Spleen (tissue), 11 donors: Measurements from ENCODE around the gene SNX8. TPM values are rescaled to one million over a fixed set of nuclear protein-coding genes. Genes with fewer than 3 reads are reported as not detected.

Experiments used
- DNase-seq: peaks from one replicate; pipeline ENCODE4 v3.0.0-alpha.2; 2020
- H3K27ac ChIP-seq, 8 donors: fragments of 200-600 bp; sonication (generic) in 7 of 8; 1 replicate in 4 of 8; 2 replicates in 4 of 8; pipeline versions ENCODE4 v1.5.0 to v1.8.0; 2016 to 2021; ENCODE audit warnings: inconsistent platforms in 4 of 8, mild to moderate bottlenecking in 4 of 8, moderate library complexity in 1 of 8
- H3K27me3 ChIP-seq, 7 donors: fragments of 200-600 bp; sonication (generic) in 6 of 7; replicated peaks in 1 of 7; 1 replicate in 4 of 7; 2 replicates in 3 of 7; pipeline versions ENCODE4 v1.5.0 to v1.8.0; 2016 to 2021; ENCODE audit warnings: inconsistent platforms in 3 of 7, mild to moderate bottlenecking in 1 of 7
- H3K36me3 ChIP-seq, 6 donors: fragments of 200-600 bp; sonication (generic) in 5 of 6; 1 replicate in 4 of 6; 2 replicates in 2 of 6; pipeline versions ENCODE4 v1.5.0 to v1.8.0; 2016 to 2021; ENCODE audit warnings: inconsistent platforms in 2 of 6
- H3K4me1 ChIP-seq, 6 donors: fragments of 200-600 bp; sonication (generic) in 5 of 6; 1 replicate in 3 of 6; 2 replicates in 3 of 6; pipeline versions ENCODE4 v1.5.0 to v1.8.0; 2016 to 2021; ENCODE audit warnings: inconsistent platforms in 3 of 6
- H3K4me3 ChIP-seq, 8 donors: fragments of 200-600 bp; sonication (generic) in 7 of 8; 1 replicate in 4 of 8; 2 replicates in 4 of 8; pipeline versions ENCODE4 v1.5.0 to v1.8.0; 2016 to 2021; ENCODE audit warnings: inconsistent platforms in 4 of 8, mild to moderate bottlenecking in 4 of 8, moderate library complexity in 2 of 8
- H3K9me3 ChIP-seq, 8 donors: fragments of 200-600 bp; sonication (generic) in 7 of 8; 1 replicate in 4 of 8; 2 replicates in 4 of 8; pipeline versions ENCODE4 v1.5.0 to v1.8.0; 2016 to 2021; ENCODE audit warnings: inconsistent platforms in 4 of 8
- POLR2A ChIP-seq, 3 donors: fragments of 450-650 bp; IDR thresholded peaks; one replicate each; pipeline ENCODE4 v1.5.1; 2017; ENCODE audit warnings: antibody characterized with exemption in 3 of 3, mild to moderate bottlenecking in 1 of 3
- POLR2AphosphoS5 ChIP-seq, 3 donors: sonication (generic); formaldehyde crosslinking; IDR thresholded peaks; one replicate each; pipeline ENCODE4 v1.5.1; 2017; ENCODE audit warnings: antibody characterized with exemption in 3 of 3
- WGBS, 5 donors: extraction: QIAGEN DNeasy Blood & Tissue Kit in 3 of 5; methylation state at CpG; one replicate each; pipeline versions ENCODE4 v1.1.5 to v1.1.7; 2013 to 2018; 5-methylcytosine and 5-hydroxymethylcytosine counted together
- intact Hi-C: fragments of 100-400 bp; cut with DNase I; formaldehyde crosslinking; loops from one replicate; pipeline ENCODE4 v1.15.0; 2023; ENCODE audit warnings: low total_unique reads
- polyA plus RNA-seq, 3 donors: library from polyadenylated mRNA; stranded (reverse); fragments of 200-250 nt; gene quantifications; one replicate each; pipeline ENCODE4 v1.2.1, GENCODE V29; 2013
- total RNA-seq, 7 donors: library from RNA; depleted of rRNA in 3 of 7; stranded (reverse); fragments of >200 nt in 3 of 7; fragmentation: NEBNext Ultra II Directional in 4 of 7; extraction: Animal tissue kit (Norgen Biotek cat#: 25700) in 4 of 7; gene quantifications; one replicate each; pipeline versions ENCODE4 v1.1.0 to v1.2.1, GENCODE V29; 2016 to 2021
- TF ChIP-seq, protein P1 (sequence below), 11 experiments: fragments of 200-600 bp in 7 of 11; fragments of 450-650 bp in 4 of 11; sonication (generic) in 4 of 11; IDR thresholded peaks in 8 of 11; conservative IDR thresholded peaks in 3 of 11; 1 replicate in 7 of 11; 2 replicates in 4 of 11; pipeline versions ENCODE4 v1.4.0 to v1.8.0; 2016 to 2021; ENCODE audit warnings: antibody characterized with exemption in 11 of 11, inconsistent platforms in 4 of 11, mild to moderate bottlenecking in 1 of 11
- donor health status: healthy with polysubstance abuse.
- donor health status: DM: no; HTN: no; CAD: no; lungs with moderate emphysema.
- donor health status: DM: no; HTN: no; CAD: no.
- donor health status: Bipolar disorder and iron deficiency.
- donor health status: healthy.
- donor health status: DM: no; HTN: no; CAD: no.
- donor health status: DM: yes; HTN: yes; CAD: no.

Gene SNX8
- total and polyA plus RNA-seq, 10 donors = 48.8 to 196 (median 86.8) TPM

DNA sequence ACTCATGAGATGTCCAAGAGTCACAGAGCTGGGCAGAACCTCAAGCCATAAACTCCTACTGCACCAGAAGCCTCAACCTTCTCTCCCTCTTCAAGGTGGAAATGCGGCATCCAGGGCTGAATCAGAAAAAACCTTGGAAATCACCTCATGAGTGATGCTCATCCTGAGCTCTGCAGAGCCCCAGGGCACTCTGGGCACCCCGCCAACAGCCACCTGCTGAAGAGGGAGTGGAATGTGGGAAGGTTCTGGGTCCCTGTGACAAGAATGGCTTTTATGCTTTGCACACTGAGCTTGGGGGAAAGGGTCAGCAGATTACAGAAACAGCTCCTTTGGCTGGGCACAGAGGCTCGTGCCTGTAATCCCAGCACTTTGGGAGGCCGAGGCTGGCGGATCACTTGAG lies 53.4 kb downstream of the SNX8 start:
- WGBS, 5 donors = 84 to 91% (median 88%) methylated on average over 5 of the region's 5 CpGs
- peaks cover 11 to 42% (median 28%) of the 10 kb centered on the region in 6 donors for H3K4me1 ChIP-seq
- no peak overlapping the region for H3K4me3 ChIP-seq
- no peaks in the 10 kb centered on the region for H3K9me3 ChIP-seq
- TF ChIP-seq POLR2A (IDR thresholded peaks at IDR 0.05) = no peak
- peak overlapping the region in 5 of 8 donors; percentile 74 to 87 (median 79) for H3K27ac ChIP-seq
- no peaks in the 10 kb centered on the region for H3K27me3 ChIP-seq
- intact Hi-C loops = no loop called here
- DNase-seq = no peak
- H3K36me3 ChIP-seq = peaks cover 0 to 100% (median 60%) of the 10 kb centered on the region in 6 donors

GRCh38 chr7:2259480-2259879 lies 54.8 kb downstream of the SNX8 start:
- peak overlapping the region in 1 of 8 donors; percentile 47 for H3K27ac ChIP-seq
- no peaks in the 10 kb centered on the region for H3K9me3 ChIP-seq
- H3K27me3 ChIP-seq = no peaks in the 10 kb centered on the region
- intact Hi-C loops = no loop called here
- 88 to 97% (median 91%) methylated on average over 9 of the region's 9 CpGs for WGBS, 5 donors
- TF ChIP-seq, protein P1, sequence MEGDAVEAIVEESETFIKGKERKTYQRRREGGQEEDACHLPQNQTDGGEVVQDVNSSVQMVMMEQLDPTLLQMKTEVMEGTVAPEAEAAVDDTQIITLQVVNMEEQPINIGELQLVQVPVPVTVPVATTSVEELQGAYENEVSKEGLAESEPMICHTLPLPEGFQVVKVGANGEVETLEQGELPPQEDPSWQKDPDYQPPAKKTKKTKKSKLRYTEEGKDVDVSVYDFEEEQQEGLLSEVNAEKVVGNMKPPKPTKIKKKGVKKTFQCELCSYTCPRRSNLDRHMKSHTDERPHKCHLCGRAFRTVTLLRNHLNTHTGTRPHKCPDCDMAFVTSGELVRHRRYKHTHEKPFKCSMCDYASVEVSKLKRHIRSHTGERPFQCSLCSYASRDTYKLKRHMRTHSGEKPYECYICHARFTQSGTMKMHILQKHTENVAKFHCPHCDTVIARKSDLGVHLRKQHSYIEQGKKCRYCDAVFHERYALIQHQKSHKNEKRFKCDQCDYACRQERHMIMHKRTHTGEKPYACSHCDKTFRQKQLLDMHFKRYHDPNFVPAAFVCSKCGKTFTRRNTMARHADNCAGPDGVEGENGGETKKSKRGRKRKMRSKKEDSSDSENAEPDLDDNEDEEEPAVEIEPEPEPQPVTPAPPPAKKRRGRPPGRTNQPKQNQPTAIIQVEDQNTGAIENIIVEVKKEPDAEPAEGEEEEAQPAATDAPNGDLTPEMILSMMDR (IDR thresholded peaks at IDR 0.05 in 8 of 11, conservative IDR thresholded peaks at IDR 0.05 in 3 of 11) = no peak
- TF ChIP-seq POLR2A (IDR thresholded peaks at IDR 0.05) = no peak
- no peak overlapping the region for H3K4me3 ChIP-seq
- H3K4me1 ChIP-seq = peaks cover 11 to 42% (median 28%) of the 10 kb centered on the region in 6 donors
- no peak for DNase-seq
- H3K36me3 ChIP-seq = peaks cover 0 to 100% (median 70%) of the 10 kb centered on the region in 6 donors

GRCh38 chr7:2258661-2259365 lies 55.4 kb downstream of the SNX8 start:
- Histone ChIP-seq H3K27ac (peak overlapping the region in 1 of 8 donors; percentile 47), H3K4me1 (peaks cover 11 to 43% (median 28%) of the 10 kb centered on the region in 6 donors), H3K27me3 (no peaks in the 10 kb centered on the region), H3K4me3 (no peak overlapping the region), H3K9me3 (no peaks in the 10 kb centered on the region), H3K36me3 (peaks cover 0 to 100% (median 69%) of the 10 kb centered on the region in 6 donors)
- WGBS, 5 donors = 68 to 91% (median 82%) methylated on average over 9 to 34 of the region's 34 CpGs
- peak; percentile 14 to 59 (median 59) for TF ChIP-seq POLR2AphosphoS5 (IDR thresholded peaks at IDR 0.05)
- TF ChIP-seq, protein P1 (IDR thresholded peaks at IDR 0.05 in 8 of 11, conservative IDR thresholded peaks at IDR 0.05 in 3 of 11) = no peak
- TF ChIP-seq POLR2A (IDR thresholded peaks at IDR 0.05) = no peak
- intact Hi-C loops = no loop called here
- peak; percentile 83 for DNase-seq

GRCh38 chr7:2257651-2258050 lies 56.6 kb downstream of the SNX8 start:
- no peaks in the 10 kb centered on the region for H3K9me3 ChIP-seq
- WGBS, 5 donors = 91 to 96% (median 94%) methylated on average over 10 to 17 of the region's 17 CpGs
- H3K36me3 ChIP-seq = peaks cover 0 to 98% (median 64%) of the 10 kb centered on the region in 6 donors
- no peak for TF ChIP-seq POLR2A (IDR thresholded peaks at IDR 0.05)
- TF ChIP-seq, protein P1 (IDR thresholded peaks at IDR 0.05 in 8 of 11, conservative IDR thresholded peaks at IDR 0.05 in 3 of 11) = no peak
- no peak for TF ChIP-seq POLR2AphosphoS5 (IDR thresholded peaks at IDR 0.05)
- no peaks in the 10 kb centered on the region for H3K27me3 ChIP-seq
- no peak overlapping the region for H3K27ac ChIP-seq
- intact Hi-C loops = no loop called here
- no peak for DNase-seq
- H3K4me1 ChIP-seq = peaks cover 11 to 55% (median 30%) of the 10 kb centered on the region in 6 donors
- H3K4me3 ChIP-seq = no peak overlapping the region
